ENCODE measurements around the gene CCDC57. TPM values are rescaled to one million over a fixed set of nuclear protein-coding genes. Genes with fewer than 3 reads are reported as not detected.

CCDC57 gene
- total RNA-seq, 1 donor from 2014 or later: 24.7 TPM

- no peak for DNase-seq (ENCODE audit: low spot score)
Measured at GRCh38 chr17:82084373-82085030, 128.1 kb downstream of the CCDC57 start.

- no peak for DNase-seq (ENCODE audit: low spot score)
Measured at GRCh38 chr17:82083533-82084359, 128.9 kb downstream of the CCDC57 start.

- no peak for DNase-seq (ENCODE audit: low spot score)
Measured at GRCh38 chr17:82083009-82083408, 129.6 kb downstream of the CCDC57 start.

- no peak for DNase-seq (ENCODE audit: low spot score)
Measured at GRCh38 chr17:82082456-82082855, 130.2 kb downstream of the CCDC57 start.

GRCh38 chr17:82081966-82082365, 130.7 kb downstream of the CCDC57 start:
- DNase-seq (ENCODE audit: low spot score): no peak

- DNase-seq (ENCODE audit: low spot score): no peak
Measured at GRCh38 chr17:82081546-82081945, 131.1 kb downstream of the CCDC57 start.

GRCh38 chr17:82080789-82081464, 131.7 kb downstream of the CCDC57 start:
- DNase-seq (ENCODE audit: low spot score): no peak

- no peak for DNase-seq (ENCODE audit: low spot score)
Measured at GRCh38 chr17:82080048-82080788, 132.4 kb downstream of the CCDC57 start.

- DNase-seq (ENCODE audit: low spot score): no peak
Measured at GRCh38 chr17:82079001-82079677, 133.5 kb downstream of the CCDC57 start.

GRCh38 chr17:82078433-82078832, 134.2 kb downstream of the CCDC57 start:
- no peak for DNase-seq (ENCODE audit: low spot score)

GRCh38 chr17:82077617-82078358, 134.9 kb downstream of the CCDC57 start:
- DNase-seq (ENCODE audit: low spot score): no peak

- no peak for DNase-seq (ENCODE audit: low spot score)
Measured at GRCh38 chr17:82076785-82077591, 135.7 kb downstream of the CCDC57 start.

GRCh38 chr17:82076018-82076784, 136.4 kb downstream of the CCDC57 start:
- DNase-seq (ENCODE audit: low spot score): no peak

GRCh38 chr17:82073446-82073845, 139.2 kb downstream of the CCDC57 start:
- DNase-seq (ENCODE audit: low spot score): no peak

GRCh38 chr17:82072827-82073226, 139.8 kb downstream of the CCDC57 start:
- no peak for DNase-seq (ENCODE audit: low spot score)

- no peak for DNase-seq (ENCODE audit: low spot score)
Measured at GRCh38 chr17:82070611-82071010, 142.0 kb downstream of the CCDC57 start.

- DNase-seq (ENCODE audit: low spot score): no peak
Measured at GRCh38 chr17:82065638-82066303, 146.9 kb downstream of the CCDC57 start, which contains the start of gene DUS1L. TSS of gene DUS1L (minus strand) at chr17:82065804. CDS start at chr17:82065059, 745 bp downstream.

GRCh38 chr17:82065193-82065637, 147.4 kb downstream of the CCDC57 start:
- DNase-seq (ENCODE audit: low spot score): no peak
